Calu3 (cell line): ENCODE results near the gene DCLK2. TPM values are rescaled to one million over a fixed set of nuclear protein-coding genes. Genes with fewer than 3 reads are reported as not detected.

Experiments used
- BruUV-seq: library from RNA; stranded (reverse); fragments of 400-500 nt; replicated peaks from 2 replicates; lab custom pipeline; 2021; lab: Mats Ljungman, UMichigan
- CTCF ChIA-PET: fragments of 300-600 bp; sonication (Branson Sonifier 250); formaldehyde crosslinking; loops from one replicate; lab custom pipeline; 2022; ENCODE audit warnings: antibody characterized with exemption; lab: Charles Lee
- DNase-seq: peaks from one replicate; pipeline ENCODE4 v3.0.0; 2022
- H3K27ac Mint-ChIP-seq: one replicate; pipeline ENCODE4 v1.8.0; 2022; ENCODE audit warnings: mixed read lengths; ENCODE audit not compliant: unreplicated experiment
- H3K27me3 Mint-ChIP-seq: one replicate; pipeline ENCODE4 v1.8.0; 2022; ENCODE audit warnings: mixed read lengths; ENCODE audit not compliant: unreplicated experiment
- H3K36me3 Mint-ChIP-seq: one replicate; pipeline ENCODE4 v1.8.0; 2022; ENCODE audit warnings: mild to moderate bottlenecking, moderate library complexity, mixed read lengths; ENCODE audit not compliant: insufficient read depth, unreplicated experiment
- H3K4me1 Mint-ChIP-seq: one replicate; pipeline ENCODE4 v1.8.0; 2022; ENCODE audit warnings: mild to moderate bottlenecking, low read depth, mixed read lengths; ENCODE audit not compliant: unreplicated experiment
- H3K4me3 Mint-ChIP-seq: one replicate; pipeline ENCODE4 v1.8.0; 2022; ENCODE audit warnings: mild to moderate bottlenecking, low read depth, moderate library complexity, mixed read lengths; ENCODE audit not compliant: unreplicated experiment
- H3K9me3 Mint-ChIP-seq: one replicate; pipeline ENCODE4 v1.8.0; 2022; ENCODE audit warnings: low read depth, mixed read lengths; ENCODE audit not compliant: unreplicated experiment
- intact Hi-C: fragments of 100-400 bp; cut with micrococcal nuclease; formaldehyde crosslinking; loops from one replicate; pipeline ENCODE4 v1.10.0; 2022; ENCODE audit not compliant: unreplicated experiment
- total RNA-seq: library from RNA; stranded (reverse); gene quantifications from 2 replicates; pipeline ENCODE4 v1.2.3, GENCODE V29; 2022
- TF ChIP-seq, protein P1 (sequence below): fragments of 200-600 bp; IDR thresholded peaks from one replicate; pipeline ENCODE4 v1.8.0; 2022; ENCODE audit warnings: antibody characterized with exemption; ENCODE audit not compliant: unreplicated experiment

Gene DCLK2
- total RNA-seq, 1 experiment from 2014 or later = 0.31 TPM

DNA sequence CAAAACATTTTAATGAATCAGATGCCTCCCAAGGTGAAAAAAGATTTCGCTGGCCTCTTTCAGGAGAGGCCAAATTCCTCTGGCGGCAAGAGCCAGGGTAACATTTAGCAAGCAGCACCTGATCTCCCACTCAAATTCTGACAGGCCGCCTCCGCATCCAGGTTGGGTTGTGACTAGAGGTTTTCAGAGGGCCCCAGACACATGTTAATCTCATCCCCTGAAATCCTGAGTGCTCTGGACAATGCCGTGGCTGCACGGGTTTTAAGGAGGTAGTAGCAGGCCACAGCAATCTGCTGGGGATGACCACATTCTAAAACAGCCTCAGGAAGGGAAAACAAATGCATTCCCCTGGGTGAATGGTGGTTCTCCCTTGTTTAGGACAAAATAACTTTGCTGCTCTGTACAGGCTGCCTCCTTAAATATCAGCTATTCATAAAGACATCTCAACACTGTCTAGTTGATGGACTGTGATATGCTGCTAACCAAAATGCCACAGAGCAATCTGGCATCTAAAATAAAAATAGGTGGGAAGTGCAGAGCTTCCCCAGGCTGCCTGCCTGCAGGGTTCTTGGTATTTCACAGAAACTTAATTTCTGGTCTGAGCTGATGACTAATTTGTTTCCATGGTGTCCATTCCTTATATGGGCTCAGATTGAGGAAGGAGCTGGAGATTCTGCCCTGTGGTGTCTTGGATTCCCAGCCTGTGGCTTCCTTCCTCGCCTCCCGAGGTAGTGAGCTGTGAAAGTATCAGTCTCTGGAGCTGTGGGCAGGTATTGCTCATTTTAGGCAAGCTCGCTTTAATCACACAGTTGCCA is 202.0 kb downstream of the DCLK2 start:
- TF ChIP-seq, protein P1, sequence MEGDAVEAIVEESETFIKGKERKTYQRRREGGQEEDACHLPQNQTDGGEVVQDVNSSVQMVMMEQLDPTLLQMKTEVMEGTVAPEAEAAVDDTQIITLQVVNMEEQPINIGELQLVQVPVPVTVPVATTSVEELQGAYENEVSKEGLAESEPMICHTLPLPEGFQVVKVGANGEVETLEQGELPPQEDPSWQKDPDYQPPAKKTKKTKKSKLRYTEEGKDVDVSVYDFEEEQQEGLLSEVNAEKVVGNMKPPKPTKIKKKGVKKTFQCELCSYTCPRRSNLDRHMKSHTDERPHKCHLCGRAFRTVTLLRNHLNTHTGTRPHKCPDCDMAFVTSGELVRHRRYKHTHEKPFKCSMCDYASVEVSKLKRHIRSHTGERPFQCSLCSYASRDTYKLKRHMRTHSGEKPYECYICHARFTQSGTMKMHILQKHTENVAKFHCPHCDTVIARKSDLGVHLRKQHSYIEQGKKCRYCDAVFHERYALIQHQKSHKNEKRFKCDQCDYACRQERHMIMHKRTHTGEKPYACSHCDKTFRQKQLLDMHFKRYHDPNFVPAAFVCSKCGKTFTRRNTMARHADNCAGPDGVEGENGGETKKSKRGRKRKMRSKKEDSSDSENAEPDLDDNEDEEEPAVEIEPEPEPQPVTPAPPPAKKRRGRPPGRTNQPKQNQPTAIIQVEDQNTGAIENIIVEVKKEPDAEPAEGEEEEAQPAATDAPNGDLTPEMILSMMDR = no peak
- H3K27ac Mint-ChIP-seq = no peak overlapping the region

DNA sequence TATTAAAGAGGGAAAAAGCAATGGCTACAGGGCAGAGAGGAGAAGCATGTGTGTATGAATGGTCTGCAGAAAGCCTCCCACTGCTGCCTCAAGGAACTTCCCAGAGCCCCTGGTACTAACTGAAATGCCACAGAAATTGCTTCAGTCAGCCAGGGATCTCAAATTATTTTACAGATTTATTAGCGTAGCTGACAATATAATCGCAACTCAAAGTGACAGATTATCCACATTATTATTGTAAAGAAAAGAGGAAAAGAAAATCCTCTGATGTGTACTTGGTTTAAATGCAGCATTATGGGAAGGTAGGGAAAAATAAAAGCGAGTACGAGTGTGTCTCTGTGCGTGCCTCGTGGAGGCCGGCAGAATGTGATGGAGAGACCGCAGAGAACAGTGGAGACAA is 202.7 kb downstream of the DCLK2 start:
- H3K27me3 Mint-ChIP-seq = no peaks in the 10 kb centered on the region
- DNase-seq = no peak
- no peaks in the 10 kb centered on the region for H3K4me1 Mint-ChIP-seq
- no TSS peak for BruUV-seq
- H3K9me3 Mint-ChIP-seq = no peaks in the 10 kb centered on the region
- no peak overlapping the region for H3K4me3 Mint-ChIP-seq
- intact Hi-C loops = no loop called here
- H3K36me3 Mint-ChIP-seq = no peaks in the 10 kb centered on the region
- TF ChIP-seq, protein P1 = no peak
- CTCF ChIA-PET = no interaction called here
- no peak overlapping the region for H3K27ac Mint-ChIP-seq

More for the DNA sequence above, 202.0 kb downstream of the DCLK2 start:
- BruUV-seq = no TSS peak
- Mint-ChIP-seq H3K9me3 (no peaks in the 10 kb centered on the region), H3K27me3 (no peaks in the 10 kb centered on the region), H3K4me3 (no peak overlapping the region), H3K36me3 (no peaks in the 10 kb centered on the region), H3K4me1 (no peaks in the 10 kb centered on the region)
- CTCF ChIA-PET = no interaction called here
- no peak for DNase-seq
- intact Hi-C loops = no loop called here

DNA sequence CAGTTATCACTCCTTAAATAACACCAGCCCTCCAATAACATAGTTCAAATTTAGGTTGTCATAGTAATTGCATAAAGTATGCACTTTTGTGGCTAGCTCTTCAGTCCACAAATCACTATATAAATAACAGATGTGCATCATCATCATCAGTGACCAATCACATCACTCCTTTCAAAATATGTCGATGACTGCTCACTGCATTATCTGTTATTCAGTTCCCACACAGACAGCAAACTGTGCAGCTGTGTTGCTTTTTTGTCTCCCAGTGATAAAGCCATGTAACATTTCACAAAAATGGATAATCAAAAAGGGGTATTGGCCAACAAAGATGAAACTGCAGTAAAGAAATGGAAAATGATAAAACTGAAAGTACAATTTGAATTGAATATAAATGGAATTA is 205.4 kb downstream of the DCLK2 start:
- no peak overlapping the region for H3K4me3 Mint-ChIP-seq
- H3K27ac Mint-ChIP-seq = no peak overlapping the region
- CTCF ChIA-PET = no interaction called here
- TF ChIP-seq, protein P1 = no peak
- no peaks in the 10 kb centered on the region for H3K36me3 Mint-ChIP-seq
- H3K27me3 Mint-ChIP-seq = no peaks in the 10 kb centered on the region
- no peaks in the 10 kb centered on the region for H3K4me1 Mint-ChIP-seq
- DNase-seq = no peak
- intact Hi-C loops = no loop called here
- no peaks in the 10 kb centered on the region for H3K9me3 Mint-ChIP-seq
- no TSS peak for BruUV-seq

DNA sequence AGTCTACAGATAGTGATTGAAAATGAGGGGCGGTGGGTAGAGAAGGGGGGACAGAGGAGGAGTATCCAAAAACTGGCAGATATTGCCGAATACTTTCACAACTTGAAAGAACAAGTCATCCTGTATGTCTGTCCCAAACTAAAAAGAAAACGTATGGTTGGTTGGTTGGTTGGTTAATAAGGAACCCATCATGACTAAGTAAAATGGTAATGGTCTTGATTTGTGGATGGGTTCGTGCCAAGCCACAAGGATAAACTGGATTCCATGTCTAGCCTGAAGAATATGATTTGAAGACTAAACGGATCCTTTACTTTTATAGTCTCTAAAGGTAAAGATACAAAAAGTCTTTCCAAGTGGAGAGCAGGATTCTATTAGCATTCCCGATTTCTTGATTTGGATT is 208.4 kb downstream of the DCLK2 start:
- intact Hi-C loops = no loop called here
- CTCF ChIA-PET = no interaction called here
- Mint-ChIP-seq H3K4me1 (no peaks in the 10 kb centered on the region), H3K27me3 (no peaks in the 10 kb centered on the region), H3K4me3 (no peak overlapping the region), H3K9me3 (no peaks in the 10 kb centered on the region), H3K27ac (no peak overlapping the region), H3K36me3 (no peaks in the 10 kb centered on the region)
- no peak for DNase-seq
- no TSS peak for BruUV-seq
- TF ChIP-seq, protein P1 = no peak
